CD14-positive monocyte (primary cell): Measurements from ENCODE around the gene WDPCP. TPM values are rescaled to one million over a fixed set of nuclear protein-coding genes. Genes with fewer than 3 reads are reported as not detected.

Source experiments
- DNase-seq, 3 donors: peaks; one replicate each; pipeline ENCODE4 v3.0.0-alpha.2; 2011 to 2022
- H2AFZ ChIP-seq: 2 replicates; pipeline ENCODE4 v1.6.0; 2012; ENCODE audit warnings: mild to moderate bottlenecking, low read depth, low read length, inconsistent platforms; ENCODE audit not compliant: insufficient read depth, poor library complexity, severe bottlenecking
- H3K27ac ChIP-seq, 2 donors: 1 replicate in 1 of 2; 2 replicates in 1 of 2; pipeline ENCODE4 v1.5.1; 2012 to 2013; ENCODE audit warnings: low read length in 2 of 2, control low read depth in 1 of 2, inconsistent platforms in 1 of 2, low read depth in 1 of 2, mild to moderate bottlenecking in 1 of 2
- H3K27me3 ChIP-seq, 2 donors: one replicate each; pipeline versions ENCODE4 v1.6.0 to v1.6.1; 2011 to 2013; ENCODE audit warnings: low read length in 2 of 2; ENCODE audit not compliant: control insufficient read depth in 2 of 2, insufficient read depth in 2 of 2
- H3K36me3 ChIP-seq, 2 donors: replicated peaks in 1 of 2; 1 replicate in 1 of 2; 2 replicates in 1 of 2; pipeline versions ENCODE4 v1.5.1 to v1.6.1; 2012 to 2013; ENCODE audit warnings: low read length in 2 of 2, control low read depth in 1 of 2, inconsistent platforms in 1 of 2, mild to moderate bottlenecking in 1 of 2; ENCODE audit not compliant: insufficient read depth in 2 of 2, control insufficient read depth in 1 of 2
- H3K4me1 ChIP-seq, 2 donors: 1 replicate in 1 of 2; 2 replicates in 1 of 2; pipeline versions ENCODE4 v1.5.1 to v1.6.1; 2012 to 2013; ENCODE audit warnings: low read length in 2 of 2, control low read depth in 1 of 2, inconsistent platforms in 1 of 2, mild to moderate bottlenecking in 1 of 2, moderate library complexity in 1 of 2; ENCODE audit not compliant: insufficient read depth in 2 of 2, control insufficient read depth in 1 of 2
- H3K4me2 ChIP-seq: replicated peaks from 2 replicates; pipeline ENCODE3; 2012; ENCODE audit warnings: low read length, moderate library complexity, mild to moderate bottlenecking; ENCODE audit not compliant: poor library complexity, severe bottlenecking; ENCODE audit errors: extremely low read depth
- H3K4me3 ChIP-seq, 3 experiments: fragments of 200-600 bp in 1 of 3; sonication (generic) in 1 of 3; replicated peaks in 1 of 3; 1 replicate in 2 of 3; 2 replicates in 1 of 3; pipeline ENCODE4 v1.5.1; 2011 to 2013; ENCODE audit warnings: low read length in 3 of 3, mild to moderate bottlenecking in 3 of 3, control low read depth in 2 of 3, low read depth in 2 of 3, inconsistent platforms in 1 of 3, moderate library complexity in 1 of 3
- H3K79me2 ChIP-seq: 2 replicates; pipeline ENCODE4 v1.6.0; 2012; ENCODE audit warnings: mild to moderate bottlenecking, control low read depth, inconsistent platforms, low read length, moderate library complexity; ENCODE audit not compliant: insufficient read depth
- H3K9ac ChIP-seq: 2 replicates; pipeline ENCODE4 v1.6.0; 2017; ENCODE audit warnings: low read length, mild to moderate bottlenecking; ENCODE audit not compliant: insufficient read depth, poor library complexity, severe bottlenecking
- H3K9me3 ChIP-seq, 2 donors: replicated peaks in 1 of 2; 1 replicate in 1 of 2; 2 replicates in 1 of 2; pipeline versions ENCODE4 v1.5.1 to v1.6.1; 2012 to 2013; ENCODE audit warnings: low read length in 2 of 2, control low read depth in 1 of 2; ENCODE audit not compliant: control insufficient read depth in 1 of 2, insufficient read depth in 1 of 2
- H4K20me1 ChIP-seq: 2 replicates; pipeline ENCODE4 v1.6.0; 2012; ENCODE audit warnings: mild to moderate bottlenecking, low read length, control low read depth, moderate library complexity; ENCODE audit not compliant: insufficient read depth
- H3K27ac Mint-ChIP-seq, 7 donors: one replicate each; pipeline ENCODE4 v1.8.0; 2020; ENCODE audit warnings: mild to moderate bottlenecking in 7 of 7, mixed read lengths in 7 of 7, moderate library complexity in 6 of 7, inconsistent platforms in 2 of 7
- H3K27me3 Mint-ChIP-seq, 3 donors: one replicate each; pipeline ENCODE4 v1.8.0; 2021 to 2022; ENCODE audit warnings: low read depth in 3 of 3, mild to moderate bottlenecking in 3 of 3, mixed read lengths in 3 of 3, moderate library complexity in 3 of 3, inconsistent platforms in 1 of 3
- H3K36me3 Mint-ChIP-seq, 2 donors: one replicate each; pipeline ENCODE4 v1.8.0; 2020; ENCODE audit warnings: mixed read lengths in 2 of 2, inconsistent platforms in 1 of 2, mild to moderate bottlenecking in 1 of 2
- H3K4me1 Mint-ChIP-seq: one replicate; pipeline ENCODE4 v1.8.0; 2020; ENCODE audit warnings: mild to moderate bottlenecking, mixed read lengths
- H3K4me3 Mint-ChIP-seq, 2 donors: one replicate each; pipeline ENCODE4 v1.8.0; 2020; ENCODE audit warnings: mild to moderate bottlenecking in 2 of 2, mixed read lengths in 2 of 2, moderate library complexity in 1 of 2
- H3K9me3 Mint-ChIP-seq, 7 donors: one replicate each; pipeline ENCODE4 v1.8.0; 2020 to 2022; ENCODE audit warnings: mixed read lengths in 7 of 7, mild to moderate bottlenecking in 6 of 7, moderate library complexity in 6 of 7, inconsistent platforms in 2 of 7
- CTCF ChIP-seq: fragments of 200-600 bp; IDR thresholded peaks from one replicate; pipeline ENCODE4 v1.8.0; 2022; ENCODE audit warnings: antibody characterized with exemption, mild to moderate bottlenecking
- WGBS: methylation state at CpG from one replicate; pipeline ENCODE4 v1.1.5; 2013; ENCODE audit warnings: missing lambda C conversion rate; ENCODE audit not compliant: insufficient coverage; 5-methylcytosine and 5-hydroxymethylcytosine counted together
- intact Hi-C, 2 donors: fragments of 100-400 bp; cut with micrococcal nuclease; formaldehyde crosslinking; loops; one replicate each; pipeline versions ENCODE4 v1.15.0 to v1.15.1; 2023
- polyA plus RNA-seq, 3 donors: library from polyadenylated mRNA; depleted of rRNA in 1 of 3; unstranded in 2 of 3; stranded (reverse) in 1 of 3; fragments of 300-500 nt in 2 of 3; fragments of >200 nt in 1 of 3; fragmentation: Illumina TruSeq in 2 of 3; gene quantifications; 1 replicate in 2 of 3; 2 replicates in 1 of 3; pipeline ENCODE4 v1.2.3, GENCODE V29; 2012 to 2021

The WDPCP gene
- polyA plus RNA-seq, 3 donors = 3.3 to 5.2 (median 3.7) TPM

- Histone ChIP-seq H3K27ac (no peak overlapping the region), H4K20me1 (no peaks in the 10 kb centered on the region), H3K4me3 (no peak overlapping the region), H3K4me1 (no peaks in the 10 kb centered on the region), H3K27me3 (no peaks in the 10 kb centered on the region), H3K36me3 (no peaks in the 10 kb centered on the region), H3K9ac (no peak overlapping the region), H3K4me2 (no peak overlapping the region), H3K79me2 (no peaks in the 10 kb centered on the region), H2AFZ (no peak overlapping the region), H3K9me3 (peaks cover 16 to 22% of the 10 kb centered on the region in 2 donors)
- H3K9me3 Mint-ChIP-seq = peaks cover 20 to 30% (median 24%) of the 10 kb centered on the region in 7 donors
- peaks cover 2 to 4% (median 3%) of the 10 kb centered on the region in 3 donors for H3K27me3 Mint-ChIP-seq
- H3K4me1 Mint-ChIP-seq = no peaks in the 10 kb centered on the region
- intact Hi-C loops = no loop called here
- no peaks in the 10 kb centered on the region for H3K36me3 Mint-ChIP-seq
- no peak overlapping the region for H3K27ac Mint-ChIP-seq
- no peak for DNase-seq
- WGBS = no CpG with 5 or more reads among the region's 1 CpG
- H3K4me3 Mint-ChIP-seq = no peak overlapping the region
- TF ChIP-seq CTCF = no peak
Measured at GRCh38 chr2:63104482-63104881, 483.8 kb downstream of the WDPCP start.

- Histone ChIP-seq H3K9me3 (peaks cover 14 to 22% of the 10 kb centered on the region in 2 donors), H3K4me2 (no peak overlapping the region), H2AFZ (no peak overlapping the region), H3K27me3 (no peaks in the 10 kb centered on the region), H3K36me3 (no peaks in the 10 kb centered on the region), H3K27ac (no peak overlapping the region), H3K4me3 (no peak overlapping the region), H3K79me2 (no peaks in the 10 kb centered on the region), H4K20me1 (no peaks in the 10 kb centered on the region), H3K4me1 (no peaks in the 10 kb centered on the region), H3K9ac (no peak overlapping the region)
- Mint-ChIP-seq H3K9me3 (peaks cover 20 to 30% (median 26%) of the 10 kb centered on the region in 7 donors), H3K27ac (no peak overlapping the region), H3K27me3 (peaks cover 2 to 4% (median 3%) of the 10 kb centered on the region in 3 donors), H3K36me3 (no peaks in the 10 kb centered on the region), H3K4me1 (no peaks in the 10 kb centered on the region), H3K4me3 (no peak overlapping the region)
- WGBS = no CpG with 5 or more reads among the region's 2 CpGs
- no peak for DNase-seq
- intact Hi-C loops = no loop called here
- TF ChIP-seq CTCF = no peak
Measured at GRCh38 chr2:63101954-63102353, 486.3 kb downstream of the WDPCP start.
